Sigmoid colon (tissue), 4 donors: ENCODE data around the gene TSG101.

ENCODE experiments used
- CTCF ChIP-seq, 4 experiments: fragments of 450-650 bp in 3 of 4; fragments of 200-600 bp in 1 of 4; IDR thresholded peaks; one replicate each; pipeline ENCODE4 v1.5.1; 2016 to 2019; ENCODE audit warnings: antibody characterized with exemption in 4 of 4, mild to moderate bottlenecking in 3 of 4, moderate library complexity in 2 of 4
- EP300 ChIP-seq, 4 donors: sonication (generic); formaldehyde crosslinking; IDR thresholded peaks; one replicate each; pipeline ENCODE4 v1.6.1; 2017; ENCODE audit warnings: antibody characterized with exemption in 4 of 4
- POLR2A ChIP-seq, 2 donors: fragments of 450-650 bp; IDR thresholded peaks; one replicate each; pipeline ENCODE4 v1.6.1; 2016; ENCODE audit warnings: antibody characterized with exemption in 2 of 2, mild to moderate bottlenecking in 2 of 2, moderate library complexity in 2 of 2

- TF ChIP-seq CTCF (IDR thresholded peaks at IDR 0.05) = no peak
- TF ChIP-seq POLR2A (IDR thresholded peaks at IDR 0.05) = no peak
- no peak for TF ChIP-seq EP300 (IDR thresholded peaks at IDR 0.05)
Measured at GRCh38 chr11:18461909-18462308, 64.8 kb downstream of the TSG101 start.
